H1 (cell line): ENCODE results near the gene ZNF229. TPM values are rescaled to one million over a fixed set of nuclear protein-coding genes. Genes with fewer than 3 reads are reported as not detected.
A peak's percentile ranks its signal among the peaks of the same experiment; 100 is the strongest.
"Not testable (repeated sequence)": the region's sequence is repeated elsewhere in the genome, so short reads cannot be mapped to it uniquely, and the experiment has no call there.

Experiments
- CTCF ChIA-PET: fragments of 300-600 bp; sonication (Branson Sonifier 250); formaldehyde crosslinking; loops from one replicate; lab custom pipeline; 2021; ENCODE audit not compliant: partially characterized antibody; lab: Charles Lee
- POLR2A ChIA-PET: fragments of 300-600 bp; sonication (Branson Sonifier 250); formaldehyde crosslinking; loops from one replicate; lab custom pipeline; 2021; ENCODE audit warnings: inconsistent platforms; ENCODE audit not compliant: partially characterized antibody; lab: Charles Lee
- DNase-seq, 2 experiments: peaks; one replicate each; pipeline versions ENCODE4 v3.0.0 to v3.0.0-alpha.2; 2010 to 2022; ENCODE audit warnings: low spot score in 2 of 2, low read depth in 1 of 2, mixed read lengths in 1 of 2
- FAIRE-seq: peaks from 2 replicates; lab custom pipeline; 2011; peaks lifted over from hg19 to GRCh38; lab: Jason Lieb, UNC
- H2AFZ ChIP-seq: 2 replicates; pipeline ENCODE4 v1.8.1; 2012; ENCODE audit warnings: low read length, inconsistent platforms
- H2AK5ac ChIP-seq: 2 replicates; pipeline ENCODE4 v1.6.1; 2013; ENCODE audit warnings: low read depth, low read length
- H2BK120ac ChIP-seq: replicated peaks from 2 replicates; pipeline ENCODE3; 2013; ENCODE audit warnings: low read depth, low read length, inconsistent platforms
- H2BK12ac ChIP-seq: 2 replicates; pipeline ENCODE4 v1.6.1; 2013; ENCODE audit warnings: low read depth, low read length
- H2BK15ac ChIP-seq: 2 replicates; pipeline ENCODE4 v1.6.1; 2013; ENCODE audit warnings: low read length
- H2BK20ac ChIP-seq: 2 replicates; pipeline ENCODE4 v1.6.1; 2013; ENCODE audit warnings: low read length
- H2BK5ac ChIP-seq: 2 replicates; pipeline ENCODE4 v1.6.1; 2013; ENCODE audit warnings: low read depth, low read length
- H3K14ac ChIP-seq: 2 replicates; pipeline ENCODE4 v1.6.1; 2013; ENCODE audit warnings: inconsistent platforms; ENCODE audit not compliant: insufficient read length
- H3K18ac ChIP-seq: 2 replicates; pipeline ENCODE4 v1.6.1; 2013; ENCODE audit warnings: low read length; ENCODE audit errors: extremely low read depth
- H3K23ac ChIP-seq: 2 replicates; pipeline ENCODE4 v1.6.1; 2013; ENCODE audit warnings: inconsistent platforms; ENCODE audit not compliant: insufficient read length
- H3K23me2 ChIP-seq: 2 replicates; pipeline ENCODE4 v1.6.1; 2013; ENCODE audit warnings: low read depth, low read length
- H3K27ac ChIP-seq: 2 replicates; pipeline ENCODE4 v1.6.1; 2011; ENCODE audit warnings: low read depth, low read length, inconsistent platforms
- H3K27me3 ChIP-seq, 4 experiments: replicated peaks in 1 of 4; 1 replicate in 1 of 4; 2 replicates in 3 of 4; pipeline versions ENCODE4 v1.6.1 to v1.8.1; 2011 to 2013; ENCODE audit warnings: low read length in 3 of 4, mild to moderate bottlenecking in 3 of 4, inconsistent platforms in 2 of 4, mixed read lengths in 2 of 4, moderate library complexity in 1 of 4; ENCODE audit not compliant: control insufficient read depth in 3 of 4, insufficient read depth in 3 of 4; ENCODE audit errors: extremely low read depth in 1 of 4
- H3K36me3 ChIP-seq, 4 experiments: 2 replicates each; pipeline versions ENCODE4 v1.6.1 to v1.8.1; 2011 to 2013; ENCODE audit warnings: mild to moderate bottlenecking in 4 of 4, low read length in 3 of 4, moderate library complexity in 2 of 4, control low read depth in 1 of 4, inconsistent platforms in 1 of 4; ENCODE audit not compliant: insufficient read depth in 4 of 4, control insufficient read depth in 2 of 4
- H3K4ac ChIP-seq: replicated peaks from 2 replicates; pipeline ENCODE3; 2013; ENCODE audit warnings: low read length, low read depth, mixed read lengths, inconsistent platforms; ENCODE audit not compliant: insufficient read length
- H3K4me1 ChIP-seq, 4 experiments: replicated peaks in 1 of 4; 1 replicate in 1 of 4; 2 replicates in 3 of 4; pipeline versions ENCODE4 v1.6.1 to v1.8.1; 2011 to 2013; ENCODE audit warnings: low read length in 3 of 4, inconsistent platforms in 2 of 4, mixed read lengths in 1 of 4; ENCODE audit not compliant: insufficient read depth in 4 of 4, control insufficient read depth in 3 of 4
- H3K4me2 ChIP-seq, 2 experiments: 2 replicates each; pipeline versions ENCODE4 v1.6.1 to v1.8.1; 2011 to 2013; ENCODE audit warnings: low read depth in 2 of 2, low read length in 2 of 2, control low read depth in 1 of 2, inconsistent platforms in 1 of 2, mild to moderate bottlenecking in 1 of 2; ENCODE audit not compliant: insufficient read depth in 1 of 2
- H3K4me3 ChIP-seq, 4 experiments: fragments of 200-600, 300-600 bp in 1 of 4; sonication (generic), shearing (Covaris generic), sonication (Bioruptor Twin) in 1 of 4; 2 replicates each; pipeline versions ENCODE4 v1.5.1 to v1.8.1; 2011 to 2016; ENCODE audit warnings: low read length in 4 of 4, low read depth in 3 of 4, control low read depth in 2 of 4, inconsistent platforms in 2 of 4, mild to moderate bottlenecking in 2 of 4, mixed read lengths in 1 of 4, moderate library complexity in 1 of 4; ENCODE audit not compliant: insufficient read depth in 2 of 4; ENCODE audit errors: extremely low read depth in 1 of 4
- H3K56ac ChIP-seq: replicated peaks from 2 replicates; pipeline ENCODE3; 2013; ENCODE audit warnings: low read depth, mild to moderate bottlenecking, mixed read lengths, low read length, inconsistent platforms; ENCODE audit not compliant: insufficient read length
- H3K79me1 ChIP-seq: 2 replicates; pipeline ENCODE4 v1.6.1; 2013; ENCODE audit warnings: low read depth, low read length, control low read depth
- H3K79me2 ChIP-seq, 2 experiments: 2 replicates each; pipeline versions ENCODE4 v1.6.1 to v1.8.1; 2012 to 2013; ENCODE audit warnings: low read length in 2 of 2, mild to moderate bottlenecking in 2 of 2, inconsistent platforms in 1 of 2; ENCODE audit not compliant: insufficient read depth in 2 of 2, control insufficient read depth in 1 of 2
- H3K9ac ChIP-seq, 4 experiments: replicated peaks in 1 of 4; 1 replicate in 1 of 4; 2 replicates in 3 of 4; pipeline versions ENCODE4 v1.6.1 to v1.8.1; 2011 to 2013; ENCODE audit warnings: low read depth in 3 of 4, low read length in 3 of 4, control low read depth in 2 of 4, mild to moderate bottlenecking in 2 of 4, moderate library complexity in 2 of 4, inconsistent platforms in 1 of 4; ENCODE audit errors: extremely low read depth in 1 of 4
- H3K9me3 ChIP-seq, 2 experiments: 2 replicates each; pipeline versions ENCODE4 v1.6.1 to v1.8.1; 2012 to 2013; ENCODE audit warnings: mild to moderate bottlenecking in 2 of 2, moderate library complexity in 2 of 2, control low read depth in 1 of 2, inconsistent platforms in 1 of 2, low read depth in 1 of 2, low read length in 1 of 2, mixed read lengths in 1 of 2; ENCODE audit not compliant: insufficient read depth in 2 of 2
- H4K20me1 ChIP-seq, 2 experiments: replicated peaks in 1 of 2; 2 replicates each; pipeline versions ENCODE3 to v1.8.1; 2011 to 2013; ENCODE audit warnings: inconsistent platforms in 2 of 2, low read length in 2 of 2, mild to moderate bottlenecking in 1 of 2; ENCODE audit not compliant: insufficient read depth in 2 of 2, control insufficient read depth in 1 of 2
- H4K5ac ChIP-seq: 2 replicates; pipeline ENCODE4 v1.6.1; 2013; ENCODE audit warnings: low read length, low read depth, mixed read lengths, inconsistent platforms; ENCODE audit not compliant: insufficient read length
- H4K8ac ChIP-seq: 2 replicates; pipeline ENCODE4 v1.8.0; 2013; ENCODE audit warnings: mild to moderate bottlenecking, moderate library complexity, low read length, inconsistent platforms; ENCODE audit not compliant: insufficient read depth; ENCODE audit errors: extremely low read depth
- H4K91ac ChIP-seq: replicated peaks from 2 replicates; pipeline ENCODE3; 2013; ENCODE audit warnings: low read length, mixed read lengths, inconsistent platforms; ENCODE audit not compliant: insufficient read length
- CREB1 ChIP-seq: IDR thresholded peaks from 2 replicates; pipeline ENCODE4 v1.6.1; 2012; ENCODE audit warnings: inconsistent platforms
- KDM4A ChIP-seq: IDR thresholded peaks from one replicate; pipeline ENCODE4 v1.7.1; 2012; ENCODE audit warnings: low read depth, mild to moderate bottlenecking, moderate library complexity, low read length, inconsistent platforms; ENCODE audit not compliant: severe bottlenecking
- WGBS, 2 experiments: shearing (Covaris generic) in 1 of 2; methylation state at CpG; one replicate each; pipeline versions ENCODE4 v1.1.6 to v1.1.7; 2013 to 2015; ENCODE audit warnings: low lambda C conversion rate in 2 of 2, mixed read lengths in 2 of 2, inconsistent platforms in 1 of 2, low coverage in 1 of 2, missing lambda C conversion rate in 1 of 2; ENCODE audit not compliant: insufficient replicate concordance in 2 of 2, insufficient coverage in 1 of 2, insufficient read length in 1 of 2; ENCODE audit errors: extremely low coverage in 1 of 2, missing lambda C conversion rate in 1 of 2; 5-methylcytosine and 5-hydroxymethylcytosine counted together
- polyA plus RNA-seq, 7 experiments: library from polyadenylated mRNA; depleted of rRNA in 3 of 7; stranded (reverse) in 5 of 7; unstranded in 2 of 7; fragments of >200 nt in 5 of 7; fragments of 200-250 nt in 2 of 7; gene quantifications; 1 replicate in 5 of 7; 2 replicates in 1 of 7; 4 replicates in 1 of 7; pipeline versions ENCODE4 v1.2.1 to v1.2.3, GENCODE V29; 2011 to 2013; ENCODE audit warnings: missing spikeins in 2 of 7, mixed read lengths in 2 of 7
- total RNA-seq: library from RNA; stranded (reverse); fragmentation: NEBNext Ultra II Directional; extraction: Animal tissue kit (Norgen Biotek cat#: 25700); gene quantifications from 2 replicates; pipeline ENCODE4 v1.2.1, GENCODE V29; 2021

ZNF229 gene
- total and polyA plus RNA-seq, 2 of the 8 experiments (the other 6 are each of a cell fraction or from before 2014, with no cell fraction given) = 0.74 to 3.9 TPM

GRCh38 chr19:44401139-44402115 lies 46.8 kb downstream of the ZNF229 start, which contains the start of gene ZNF285 (continued):
- TF ChIP-seq KDM4A (peak; percentile 81), CREB1 (peak; percentile 72)
- TF ChIP-seq, all 59 proteins: peak for 8

GRCh38 chr19:44389268-44389667 lies 59.0 kb downstream of the ZNF229 start:
- H3K9me3 ChIP-seq = peaks cover 9 to 17% of the 10 kb centered on the region in 2 experiments; a peak in 3 of 4 replicates
- FAIRE-seq, H2BK12ac ChIP-seq, H3K14ac ChIP-seq, H3K18ac ChIP-seq, H3K56ac ChIP-seq, H2BK5ac ChIP-seq, CTCF ChIA-PET, H2BK120ac ChIP-seq, H4K5ac ChIP-seq, H3K4me2 ChIP-seq, H3K79me1 ChIP-seq, POLR2A ChIA-PET, H3K23ac ChIP-seq, H3K27me3 ChIP-seq, H3K36me3 ChIP-seq, H3K4ac ChIP-seq, H3K23me2 ChIP-seq, H3K4me1 ChIP-seq, H2BK15ac ChIP-seq, H4K91ac ChIP-seq, H2AFZ ChIP-seq, H4K8ac ChIP-seq, H3K27ac ChIP-seq, DNase-seq, H2AK5ac ChIP-seq, H4K20me1 ChIP-seq, H3K4me3 ChIP-seq, H2BK20ac ChIP-seq, H3K9ac ChIP-seq, H3K79me2 ChIP-seq: not testable (repeated sequence)
- WGBS, 2 experiments = 90% methylated on average over 4 of the region's 4 CpGs; no CpG with 5 or more reads in 1 of the 2 experiments
